Activated T-helper 1 cell treated with anti-CD3 and anti-CD28 coated beads, Interleukin-12 subunit alpha, Interleukin-12 subunit beta, Interleukin-2, Interleukin-4 antibody, amounts not matched to agents 30 ng/mL and 10 ng/mL and 1 ng/mL, durations not matched to agents 14 hours and 24 hours and 36 hours (primary cell): Measurements from ENCODE around the gene CDH16. TPM values are rescaled to one million over a fixed set of nuclear protein-coding genes. Genes with fewer than 3 reads are reported as not detected.

Source experiments
- DNase-seq: peaks from one replicate; pipeline ENCODE4 v3.0.0; 2021; ENCODE audit warnings: low spot score
- H3K27ac Mint-ChIP-seq: one replicate; pipeline ENCODE4 v1.8.0; 2021; ENCODE audit warnings: mild to moderate bottlenecking, mixed read lengths
- H3K27me3 Mint-ChIP-seq: one replicate; pipeline ENCODE4 v1.8.0; 2022; ENCODE audit warnings: mild to moderate bottlenecking, moderate library complexity, mixed read lengths; ENCODE audit not compliant: insufficient read depth
- H3K36me3 Mint-ChIP-seq: one replicate; pipeline ENCODE4 v1.8.0; 2021; ENCODE audit warnings: low read depth, mixed read lengths
- H3K4me1 Mint-ChIP-seq: one replicate; pipeline ENCODE4 v1.8.0; 2021; ENCODE audit warnings: low read depth, mixed read lengths
- H3K4me3 Mint-ChIP-seq: one replicate; pipeline ENCODE4 v1.8.0; 2021; ENCODE audit warnings: mild to moderate bottlenecking, moderate library complexity, mixed read lengths
- H3K9me3 Mint-ChIP-seq: one replicate; pipeline ENCODE4 v1.8.0; 2021; ENCODE audit warnings: mixed read lengths
- intact Hi-C: fragments of 100-400 bp; cut with micrococcal nuclease; formaldehyde crosslinking; loops from one replicate; pipeline ENCODE4 v1.15.1; 2024
- total RNA-seq: library from RNA; stranded (reverse); gene quantifications from 2 replicates; pipeline ENCODE4 v1.2.3, GENCODE V29; 2022

Gene CDH16
- total RNA-seq, 1 donor from 2014 or later = not detected

DNA sequence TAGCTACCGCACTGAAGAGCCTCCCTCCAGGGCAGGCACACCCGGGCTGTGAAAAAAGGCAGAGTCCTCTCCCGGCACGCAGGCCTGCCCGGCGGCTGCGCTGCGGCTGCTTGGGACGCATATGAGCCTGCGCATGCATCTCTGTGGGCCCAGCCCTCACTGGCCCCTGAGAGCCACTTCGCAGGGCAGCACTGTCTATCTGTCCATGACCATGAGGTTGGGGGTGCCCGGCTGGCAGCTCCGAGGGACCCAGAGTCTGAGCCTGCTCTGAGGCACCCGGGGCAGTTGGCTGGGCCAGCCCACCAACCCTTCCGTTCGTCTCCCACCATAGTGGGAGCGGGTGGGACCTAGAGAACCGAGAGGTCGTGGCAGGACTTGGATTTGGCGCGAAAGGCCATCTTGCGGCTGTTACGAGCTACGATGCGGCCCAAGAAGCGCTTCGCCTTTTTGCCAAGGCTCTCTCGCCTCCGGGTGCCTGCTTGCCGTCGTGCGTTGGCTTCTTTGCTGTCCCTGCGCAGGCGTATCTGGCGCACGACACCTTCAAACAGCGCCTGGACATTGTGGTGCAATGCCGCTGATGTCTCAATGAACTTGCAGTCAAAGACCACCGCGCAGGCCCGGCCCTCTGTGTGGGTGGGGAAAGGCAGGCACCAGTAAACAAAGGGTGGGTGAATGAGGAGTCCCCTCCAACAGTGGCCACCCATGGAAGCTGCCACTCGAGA, 3.2 kb upstream of the CDH16 start:
- H3K4me1 Mint-ChIP-seq = peaks cover 24% of the 10 kb centered on the region
- no peak for DNase-seq
- no peaks in the 10 kb centered on the region for H3K36me3 Mint-ChIP-seq
- intact Hi-C loops = no loop called here
- H3K4me3 Mint-ChIP-seq = no peak overlapping the region
- H3K27ac Mint-ChIP-seq = no peak overlapping the region
- peaks cover 26% of the 10 kb centered on the region for H3K27me3 Mint-ChIP-seq
- H3K9me3 Mint-ChIP-seq = no peaks in the 10 kb centered on the region

DNA sequence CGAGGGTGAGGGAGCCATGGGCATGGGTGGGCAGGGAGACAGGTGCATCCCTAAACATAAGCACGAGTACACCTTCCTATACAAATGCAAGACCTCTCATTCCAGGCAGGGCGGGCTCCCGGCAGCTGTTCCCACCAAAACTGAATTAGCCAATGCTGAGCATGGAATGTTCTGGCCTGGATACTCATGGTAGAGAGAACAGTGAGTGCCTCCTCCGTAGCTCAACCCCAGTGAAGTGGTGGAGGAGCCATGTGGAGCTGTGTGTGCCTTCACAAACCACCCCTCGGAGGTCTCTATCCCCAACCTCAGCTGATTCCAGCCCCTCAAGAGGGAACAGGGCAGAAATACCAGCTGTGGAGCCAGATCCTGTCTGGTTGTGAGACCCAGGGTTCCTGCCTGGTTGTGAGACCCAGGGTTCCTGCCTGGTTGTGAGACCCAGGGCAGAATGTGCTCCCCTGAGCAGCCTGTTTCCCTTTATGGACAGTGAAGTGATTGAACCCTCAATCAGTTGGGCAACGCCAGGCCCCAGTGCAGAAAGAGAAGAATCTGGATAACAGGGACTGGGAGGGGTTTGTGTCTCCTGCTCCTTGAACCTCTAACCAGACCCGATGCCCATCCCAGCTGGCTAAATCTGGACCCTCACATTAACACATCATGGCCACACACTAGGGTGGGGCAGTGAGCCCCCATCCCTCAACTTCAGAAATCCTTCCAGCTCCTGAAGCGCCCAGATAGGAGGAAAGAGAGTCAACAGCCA, 2.4 kb upstream of the CDH16 start:
- intact Hi-C loops = no loop called here
- DNase-seq = no peak
- Mint-ChIP-seq H3K27me3 (peaks cover 27% of the 10 kb centered on the region), H3K4me1 (peaks cover 20% of the 10 kb centered on the region), H3K36me3 (no peaks in the 10 kb centered on the region), H3K4me3 (no peak overlapping the region), H3K27ac (no peak overlapping the region), H3K9me3 (no peaks in the 10 kb centered on the region)

DNA sequence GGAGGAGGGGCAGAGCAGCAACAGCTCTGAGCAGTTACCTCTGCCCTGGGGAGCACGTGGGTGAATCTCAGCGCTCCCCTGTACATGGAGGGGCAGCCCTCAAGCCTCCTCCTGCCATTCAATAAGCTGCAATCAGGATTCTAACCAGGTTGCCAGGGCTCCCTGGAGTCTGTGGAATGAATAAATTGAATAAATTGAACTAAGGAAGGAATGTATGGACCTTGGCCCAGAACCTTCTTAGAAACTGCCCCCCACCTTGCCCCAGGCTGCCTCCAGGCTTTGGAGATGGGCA, 1.6 kb upstream of the CDH16 start:
- intact Hi-C loops = no loop called here
- Mint-ChIP-seq H3K4me3 (no peak overlapping the region), H3K36me3 (no peaks in the 10 kb centered on the region), H3K27me3 (peaks cover 28% of the 10 kb centered on the region), H3K4me1 (peaks cover 12% of the 10 kb centered on the region), H3K27ac (no peak overlapping the region), H3K9me3 (no peaks in the 10 kb centered on the region)
- DNase-seq = no peak

DNA sequence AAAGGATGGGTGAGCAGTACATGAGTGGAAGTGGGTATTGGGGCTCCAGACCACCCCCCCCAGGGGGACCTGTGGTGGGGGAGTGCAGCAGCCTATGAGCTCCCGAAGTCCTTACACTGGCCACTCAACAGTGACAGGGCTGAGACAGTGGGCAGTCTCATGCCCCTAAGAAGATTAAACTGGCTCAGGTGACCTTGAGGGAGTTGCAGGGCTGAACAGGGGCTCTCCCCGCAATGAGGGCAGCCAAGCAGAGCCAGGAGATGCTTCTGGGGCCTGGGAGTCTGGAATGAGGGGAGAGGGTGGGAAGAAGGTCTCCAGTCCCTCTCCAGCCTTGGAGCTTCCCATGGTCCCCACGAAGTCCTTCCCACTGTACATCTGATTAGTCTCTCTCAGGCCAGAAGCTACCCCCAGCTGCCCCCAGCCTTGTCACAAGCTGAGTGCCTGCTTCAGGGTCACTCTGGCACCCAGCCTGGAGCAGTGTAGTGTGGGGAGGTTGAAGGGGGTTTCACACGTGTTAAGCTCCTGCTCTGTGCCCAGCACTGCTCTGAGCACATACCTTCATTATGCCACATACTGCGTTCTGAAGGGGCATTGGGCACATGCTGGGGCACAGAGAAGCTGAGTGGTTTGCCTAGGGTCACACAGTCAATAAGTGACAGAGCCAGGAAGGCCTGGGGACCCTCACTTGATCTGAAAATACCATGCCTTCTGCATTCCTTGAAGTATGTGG, 1.0 kb upstream of the CDH16 start:
- intact Hi-C loops = no loop called here
- H3K27ac Mint-ChIP-seq = no peak overlapping the region
- H3K4me1 Mint-ChIP-seq = peaks cover 11% of the 10 kb centered on the region
- no peak for DNase-seq
- no peaks in the 10 kb centered on the region for H3K36me3 Mint-ChIP-seq
- H3K4me3 Mint-ChIP-seq = no peak overlapping the region
- peaks cover 27% of the 10 kb centered on the region for H3K27me3 Mint-ChIP-seq
- no peaks in the 10 kb centered on the region for H3K9me3 Mint-ChIP-seq

DNA sequence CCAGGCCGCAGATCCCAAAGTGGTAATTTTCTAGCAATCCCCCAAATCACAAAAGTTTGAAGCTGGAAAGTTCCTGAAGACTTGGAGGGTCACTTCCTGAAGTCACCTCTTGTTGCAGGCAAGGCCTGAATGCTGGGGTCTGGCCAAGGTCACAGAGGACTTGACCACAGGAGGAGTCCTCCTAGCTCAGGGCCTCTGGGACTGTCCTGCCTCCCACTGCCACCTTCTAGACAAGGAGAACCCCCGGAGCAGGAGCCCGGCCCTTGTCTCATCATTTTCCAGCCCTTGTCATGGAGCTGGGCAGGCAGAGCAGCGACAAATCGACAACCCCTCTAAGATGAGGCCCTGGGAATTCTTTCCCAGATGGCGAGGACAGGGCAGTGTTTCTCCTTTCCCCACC, 330 bp downstream of the CDH16 start:
- Mint-ChIP-seq H3K9me3 (no peaks in the 10 kb centered on the region), H3K27ac (no peak overlapping the region), H3K27me3 (peaks cover 20% of the 10 kb centered on the region)

DNA sequence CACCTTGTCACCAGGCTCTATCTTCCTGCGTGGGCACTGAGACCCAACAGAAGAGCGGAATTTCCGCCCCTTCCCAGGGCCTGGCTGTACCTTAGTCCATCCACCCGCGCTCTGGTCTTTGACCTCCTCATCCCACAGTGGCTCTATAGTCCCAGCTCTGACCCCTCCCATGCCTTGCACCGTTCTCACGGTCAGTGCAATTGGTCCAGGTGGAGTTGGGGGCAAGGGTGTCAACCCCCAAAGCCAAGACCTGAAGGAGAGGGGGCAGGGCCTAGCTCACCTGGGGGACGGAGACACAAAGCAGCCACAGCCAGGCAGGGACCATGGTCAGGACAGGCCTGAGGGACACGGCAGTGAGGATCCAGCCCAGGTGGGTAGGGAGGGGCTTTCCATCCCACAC, 944 bp downstream of the CDH16 start:
- H3K27ac Mint-ChIP-seq = no peak overlapping the region
- no peaks in the 10 kb centered on the region for H3K36me3 Mint-ChIP-seq
- H3K9me3 Mint-ChIP-seq = no peaks in the 10 kb centered on the region
- DNase-seq = no peak
- H3K4me1 Mint-ChIP-seq = no peaks in the 10 kb centered on the region
- H3K27me3 Mint-ChIP-seq = peaks cover 19% of the 10 kb centered on the region
- intact Hi-C loops = no loop called here
- no peak overlapping the region for H3K4me3 Mint-ChIP-seq

More for the DNA sequence above, 330 bp downstream of the CDH16 start:
- no peaks in the 10 kb centered on the region for H3K36me3 Mint-ChIP-seq
- no peak for DNase-seq
- intact Hi-C loops = no loop called here
- H3K4me1 Mint-ChIP-seq = peaks cover 3% of the 10 kb centered on the region
- H3K4me3 Mint-ChIP-seq = no peak overlapping the region

DNA sequence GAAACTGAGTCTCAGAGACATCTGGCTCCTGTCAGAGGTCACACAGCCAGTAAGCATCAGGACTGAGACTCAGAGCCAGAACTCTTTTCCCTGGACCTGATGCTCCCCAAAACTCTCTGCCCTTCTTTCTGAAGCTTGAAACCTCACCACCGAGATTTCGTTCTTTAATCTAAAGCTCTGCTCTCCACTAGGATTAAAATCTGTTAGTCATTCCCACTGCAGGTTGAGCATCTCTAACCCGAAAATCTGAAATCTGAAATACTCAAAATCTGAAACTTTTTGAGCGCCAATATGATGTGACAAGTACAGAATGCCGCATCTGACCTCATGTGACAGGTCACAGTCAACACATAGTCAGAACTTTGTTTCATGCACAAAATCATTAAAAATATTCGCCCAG, 2.2 kb downstream of the CDH16 start:
- intact Hi-C loops = no loop called here
- no peak for DNase-seq
- no peak overlapping the region for H3K4me3 Mint-ChIP-seq
- H3K9me3 Mint-ChIP-seq = no peaks in the 10 kb centered on the region
- no peak overlapping the region for H3K27ac Mint-ChIP-seq
- no peaks in the 10 kb centered on the region for H3K4me1 Mint-ChIP-seq
- peaks cover 19% of the 10 kb centered on the region for H3K27me3 Mint-ChIP-seq
- no peaks in the 10 kb centered on the region for H3K36me3 Mint-ChIP-seq

DNA sequence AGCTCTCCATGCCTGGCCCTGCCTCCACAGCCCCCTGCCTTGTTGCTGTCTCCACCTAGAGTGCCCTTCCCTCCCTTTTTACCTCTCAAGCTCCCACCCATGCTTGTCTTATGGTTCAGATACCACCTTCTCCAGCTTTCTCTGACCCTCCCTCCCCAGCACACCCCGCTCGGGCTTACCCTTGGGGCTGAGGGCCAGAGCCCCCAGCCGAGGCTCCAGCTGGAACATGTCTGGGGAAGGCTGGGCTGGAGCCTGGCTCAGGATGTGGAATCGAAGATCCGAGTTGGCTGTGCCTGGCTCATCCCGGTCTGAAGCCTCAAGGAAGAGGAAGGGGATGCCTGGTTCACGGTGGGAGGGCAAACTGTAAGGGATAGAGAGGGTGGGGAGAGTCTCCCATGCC, 3.6 kb downstream of the CDH16 start:
- Mint-ChIP-seq H3K4me3 (no peak overlapping the region), H3K36me3 (no peaks in the 10 kb centered on the region), H3K27ac (no peak overlapping the region), H3K27me3 (peaks cover 13% of the 10 kb centered on the region), H3K9me3 (no peaks in the 10 kb centered on the region), H3K4me1 (no peaks in the 10 kb centered on the region)
- intact Hi-C loops = no loop called here
- no peak for DNase-seq

DNA sequence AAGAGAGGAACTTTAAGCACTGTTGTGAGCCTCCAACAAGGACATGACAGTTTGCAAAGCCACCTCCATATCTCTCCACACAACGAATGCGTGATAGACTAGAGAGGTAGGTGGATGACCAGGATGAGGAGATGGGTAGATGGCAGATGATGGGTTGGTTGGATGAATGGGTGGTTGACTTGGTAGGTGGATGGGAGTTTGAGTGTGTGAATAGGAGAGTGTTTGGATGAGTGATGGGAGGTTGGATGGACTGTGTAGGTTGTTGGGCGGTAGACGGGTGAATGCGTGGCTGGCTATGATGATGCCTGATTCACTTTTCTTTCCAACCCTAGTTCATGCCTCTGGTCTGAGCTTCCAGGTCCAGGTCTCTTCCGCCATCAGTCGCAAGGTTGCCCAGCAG, 4.1 kb downstream of the CDH16 start:
- intact Hi-C loops = no loop called here
- Mint-ChIP-seq H3K36me3 (no peaks in the 10 kb centered on the region), H3K4me1 (no peaks in the 10 kb centered on the region), H3K27ac (no peak overlapping the region), H3K4me3 (no peak overlapping the region), H3K9me3 (no peaks in the 10 kb centered on the region), H3K27me3 (peaks cover 12% of the 10 kb centered on the region)
- no peak for DNase-seq

DNA sequence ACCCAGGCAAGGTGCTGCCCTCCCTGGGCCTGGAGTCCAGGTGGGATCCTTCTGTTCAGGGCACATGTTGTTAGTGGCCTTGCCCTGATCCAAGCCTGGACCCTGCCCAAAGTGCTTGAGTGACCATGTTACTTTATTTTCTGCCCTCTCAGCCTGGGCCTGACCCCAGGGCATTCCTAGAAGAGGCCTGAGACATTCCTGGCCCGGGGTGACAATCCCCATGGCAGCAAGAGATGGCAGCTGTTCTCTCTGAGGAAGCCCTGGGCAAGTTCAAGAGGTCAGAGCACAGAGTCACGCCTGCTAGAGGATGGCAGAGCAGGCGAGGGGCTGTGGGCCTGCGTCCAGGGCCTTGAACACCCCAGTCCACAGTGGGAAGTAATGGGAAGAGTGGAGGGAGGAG, 5.0 kb downstream of the CDH16 start:
- Mint-ChIP-seq H3K27ac (no peak overlapping the region), H3K9me3 (no peaks in the 10 kb centered on the region), H3K36me3 (no peaks in the 10 kb centered on the region), H3K4me1 (no peaks in the 10 kb centered on the region), H3K27me3 (peaks cover 6% of the 10 kb centered on the region), H3K4me3 (no peak overlapping the region)
- intact Hi-C loops = no loop called here
- DNase-seq = no peak

DNA sequence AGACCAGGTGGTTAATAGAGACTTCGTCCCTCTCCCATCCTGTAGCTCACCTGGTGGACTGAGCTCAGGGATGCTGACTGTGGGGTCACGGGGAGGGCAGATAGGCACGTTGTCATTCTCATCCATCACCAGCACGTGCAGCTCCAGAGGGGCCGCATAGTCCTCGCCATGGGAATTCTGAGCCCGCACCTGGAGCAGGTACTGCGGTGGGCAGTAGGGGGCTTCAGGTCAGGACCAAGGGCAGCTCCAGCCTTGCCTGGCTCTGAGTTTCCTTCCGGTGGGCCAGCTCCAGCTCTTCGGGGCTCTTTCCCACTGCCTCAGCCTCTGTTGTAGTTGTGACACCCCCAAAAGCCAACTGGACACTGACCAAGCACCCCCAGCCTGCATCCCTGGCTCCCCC, 5.6 kb downstream of the CDH16 start:
- no peaks in the 10 kb centered on the region for H3K4me1 Mint-ChIP-seq
- intact Hi-C loops = no loop called here

DNA sequence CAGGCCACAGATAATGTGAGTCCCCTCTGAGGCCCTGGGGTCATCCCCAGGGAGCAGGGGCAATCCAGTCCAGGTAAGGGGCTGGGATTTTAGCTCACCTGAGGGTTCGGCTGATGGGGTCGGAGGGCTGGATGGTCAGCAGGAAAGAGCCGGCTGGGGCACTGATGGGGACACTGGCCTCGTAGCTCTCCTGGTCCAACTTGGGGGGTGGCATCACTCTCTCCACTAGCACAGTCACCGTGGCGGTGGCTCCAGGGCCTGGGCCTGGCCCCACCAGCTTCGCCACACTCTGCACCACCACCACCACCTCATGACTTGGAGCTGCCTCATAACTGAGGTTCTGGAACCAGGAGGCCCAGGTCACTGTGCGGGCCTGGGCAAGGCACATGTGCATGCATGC, 6.9 kb downstream of the CDH16 start:
- H3K4me3 Mint-ChIP-seq = no peak overlapping the region
- peaks cover 6% of the 10 kb centered on the region for H3K27me3 Mint-ChIP-seq
- DNase-seq = no peak
- no peaks in the 10 kb centered on the region for H3K36me3 Mint-ChIP-seq
- H3K9me3 Mint-ChIP-seq = no peaks in the 10 kb centered on the region
- no peaks in the 10 kb centered on the region for H3K4me1 Mint-ChIP-seq
- no peak overlapping the region for H3K27ac Mint-ChIP-seq
- intact Hi-C loops = no loop called here

More for the DNA sequence above, 5.6 kb downstream of the CDH16 start:
- H3K27me3 Mint-ChIP-seq = peaks cover 6% of the 10 kb centered on the region
- H3K4me3 Mint-ChIP-seq = no peak overlapping the region
- no peak overlapping the region for H3K27ac Mint-ChIP-seq
- H3K36me3 Mint-ChIP-seq = no peaks in the 10 kb centered on the region
- no peak for DNase-seq
- H3K9me3 Mint-ChIP-seq = no peaks in the 10 kb centered on the region

DNA sequence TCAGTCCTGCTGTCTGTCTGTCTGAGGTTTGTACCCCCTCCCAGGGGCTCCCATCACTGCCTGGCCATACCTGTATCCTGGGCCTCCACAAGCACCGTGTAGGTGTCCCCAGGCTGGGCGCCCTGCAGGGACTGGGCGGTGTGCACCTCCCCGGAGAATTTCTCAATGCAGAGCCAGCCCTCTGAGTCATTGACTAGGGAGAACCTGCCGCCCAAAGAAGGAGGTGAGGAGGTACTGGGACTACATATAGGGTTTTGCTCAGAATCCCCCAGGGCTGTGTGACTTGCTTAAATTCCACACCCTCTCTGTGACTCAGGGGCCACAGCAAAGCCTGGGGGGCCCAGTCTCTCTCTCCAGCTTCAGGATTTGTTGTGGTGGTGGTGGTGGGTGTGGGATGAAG, 7.6 kb downstream of the CDH16 start:
- H3K9me3 Mint-ChIP-seq = no peaks in the 10 kb centered on the region
- H3K27ac Mint-ChIP-seq = no peak overlapping the region
- H3K4me1 Mint-ChIP-seq = peaks cover 5% of the 10 kb centered on the region
- no peak overlapping the region for H3K4me3 Mint-ChIP-seq
- intact Hi-C loops = no loop called here
- no peak for DNase-seq
- peaks cover under 1% of the 10 kb centered on the region for H3K27me3 Mint-ChIP-seq
- no peaks in the 10 kb centered on the region for H3K36me3 Mint-ChIP-seq
